DND-41 (cell line): ENCODE data around the gene MTA2.

Experiments used
- CTCF ChIP-seq: IDR thresholded peaks from 2 replicates; pipeline ENCODE4 v1.5.1; 2012; ENCODE audit warnings: borderline replicate concordance, low read length, moderate library complexity, mild to moderate bottlenecking; ENCODE audit not compliant: poor library complexity, severe bottlenecking; ENCODE audit errors: extremely low read depth
- EZH2 ChIP-seq: IDR thresholded peaks from 3 replicates; pipeline ENCODE4 v1.6.1; 2012; ENCODE audit warnings: borderline replicate concordance, low read depth, mild to moderate bottlenecking, moderate library complexity, low read length, inconsistent platforms; ENCODE audit not compliant: severe bottlenecking

GRCh38 chr11:62554387-62555167, 47.1 kb downstream of the MTA2 start:
- TF ChIP-seq CTCF: no peak
- TF ChIP-seq EZH2: no peak
